ENCODE results near the gene TOR2A.

DNA sequence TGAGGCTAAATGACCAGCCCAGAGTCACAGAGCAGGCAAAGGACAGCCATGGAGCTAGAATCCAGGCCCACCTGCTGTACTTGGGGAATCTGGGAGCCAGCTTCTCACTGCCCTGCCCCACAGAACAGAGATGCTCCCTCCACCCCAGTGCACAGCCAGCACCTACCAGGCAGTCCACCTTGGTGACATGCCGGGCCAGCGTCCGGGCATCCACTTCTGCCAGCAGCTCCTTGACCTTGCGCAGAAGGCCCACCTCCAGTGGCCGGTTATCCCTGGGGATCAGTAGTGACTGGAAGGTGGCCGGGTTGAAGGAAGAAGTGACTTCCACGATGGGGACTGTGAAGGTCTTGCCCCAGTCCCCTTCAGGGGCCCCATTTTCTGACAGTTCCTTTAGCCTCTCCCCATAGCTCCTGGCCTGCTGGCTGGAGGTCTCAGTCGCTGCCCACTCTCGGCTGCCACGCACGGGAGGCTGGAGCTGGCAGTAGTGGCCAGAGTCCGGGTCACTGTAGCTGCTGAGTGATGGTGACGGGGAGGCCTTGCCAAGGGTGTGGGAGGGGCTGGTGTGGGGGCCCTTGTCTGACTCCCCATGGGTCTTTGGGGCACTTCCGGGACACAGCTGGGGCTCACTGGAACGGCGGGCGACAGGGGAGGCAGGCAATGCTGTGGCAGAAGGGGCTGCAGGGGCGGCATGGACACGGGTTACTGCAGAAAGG is 9.5 kb upstream of the TOR2A start:
- TF ChIP-seq, protein P1, sequence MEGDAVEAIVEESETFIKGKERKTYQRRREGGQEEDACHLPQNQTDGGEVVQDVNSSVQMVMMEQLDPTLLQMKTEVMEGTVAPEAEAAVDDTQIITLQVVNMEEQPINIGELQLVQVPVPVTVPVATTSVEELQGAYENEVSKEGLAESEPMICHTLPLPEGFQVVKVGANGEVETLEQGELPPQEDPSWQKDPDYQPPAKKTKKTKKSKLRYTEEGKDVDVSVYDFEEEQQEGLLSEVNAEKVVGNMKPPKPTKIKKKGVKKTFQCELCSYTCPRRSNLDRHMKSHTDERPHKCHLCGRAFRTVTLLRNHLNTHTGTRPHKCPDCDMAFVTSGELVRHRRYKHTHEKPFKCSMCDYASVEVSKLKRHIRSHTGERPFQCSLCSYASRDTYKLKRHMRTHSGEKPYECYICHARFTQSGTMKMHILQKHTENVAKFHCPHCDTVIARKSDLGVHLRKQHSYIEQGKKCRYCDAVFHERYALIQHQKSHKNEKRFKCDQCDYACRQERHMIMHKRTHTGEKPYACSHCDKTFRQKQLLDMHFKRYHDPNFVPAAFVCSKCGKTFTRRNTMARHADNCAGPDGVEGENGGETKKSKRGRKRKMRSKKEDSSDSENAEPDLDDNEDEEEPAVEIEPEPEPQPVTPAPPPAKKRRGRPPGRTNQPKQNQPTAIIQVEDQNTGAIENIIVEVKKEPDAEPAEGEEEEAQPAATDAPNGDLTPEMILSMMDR (IDR thresholded peaks at IDR 0.05; ENCODE audit: low read length) = no peak
- TF ChIP-seq EZH2 (optimal IDR thresholded peaks at IDR 0.05; ENCODE audit: low read depth, low read length) = no peak

Data from MM.1S (cell line).